Tracheal epithelial cell (primary cell): ENCODE results near the gene SYTL1. TPM values are rescaled to one million over a fixed set of nuclear protein-coding genes. Genes with fewer than 3 reads are reported as not detected.

Experiments
- total RNA-seq: library from RNA; depleted of rRNA; stranded (reverse); fragments of >200 nt; gene quantifications from 2 replicates; pipeline ENCODE4 v1.2.1, GENCODE V29; 2014

Gene SYTL1, protein sequence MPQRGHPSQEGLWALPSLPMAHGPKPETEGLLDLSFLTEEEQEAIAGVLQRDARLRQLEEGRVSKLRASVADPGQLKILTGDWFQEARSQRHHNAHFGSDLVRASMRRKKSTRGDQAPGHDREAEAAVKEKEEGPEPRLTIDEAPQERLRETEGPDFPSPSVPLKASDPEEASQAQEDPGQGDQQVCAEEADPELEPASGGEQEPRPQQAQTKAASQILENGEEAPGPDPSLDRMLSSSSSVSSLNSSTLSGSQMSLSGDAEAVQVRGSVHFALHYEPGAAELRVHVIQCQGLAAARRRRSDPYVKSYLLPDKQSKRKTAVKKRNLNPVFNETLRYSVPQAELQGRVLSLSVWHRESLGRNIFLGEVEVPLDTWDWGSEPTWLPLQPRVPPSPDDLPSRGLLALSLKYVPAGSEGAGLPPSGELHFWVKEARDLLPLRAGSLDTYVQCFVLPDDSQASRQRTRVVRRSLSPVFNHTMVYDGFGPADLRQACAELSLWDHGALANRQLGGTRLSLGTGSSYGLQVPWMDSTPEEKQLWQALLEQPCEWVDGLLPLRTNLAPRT
- 53.7 and 64.3 TPM in 2 replicates for total RNA-seq

DNA sequence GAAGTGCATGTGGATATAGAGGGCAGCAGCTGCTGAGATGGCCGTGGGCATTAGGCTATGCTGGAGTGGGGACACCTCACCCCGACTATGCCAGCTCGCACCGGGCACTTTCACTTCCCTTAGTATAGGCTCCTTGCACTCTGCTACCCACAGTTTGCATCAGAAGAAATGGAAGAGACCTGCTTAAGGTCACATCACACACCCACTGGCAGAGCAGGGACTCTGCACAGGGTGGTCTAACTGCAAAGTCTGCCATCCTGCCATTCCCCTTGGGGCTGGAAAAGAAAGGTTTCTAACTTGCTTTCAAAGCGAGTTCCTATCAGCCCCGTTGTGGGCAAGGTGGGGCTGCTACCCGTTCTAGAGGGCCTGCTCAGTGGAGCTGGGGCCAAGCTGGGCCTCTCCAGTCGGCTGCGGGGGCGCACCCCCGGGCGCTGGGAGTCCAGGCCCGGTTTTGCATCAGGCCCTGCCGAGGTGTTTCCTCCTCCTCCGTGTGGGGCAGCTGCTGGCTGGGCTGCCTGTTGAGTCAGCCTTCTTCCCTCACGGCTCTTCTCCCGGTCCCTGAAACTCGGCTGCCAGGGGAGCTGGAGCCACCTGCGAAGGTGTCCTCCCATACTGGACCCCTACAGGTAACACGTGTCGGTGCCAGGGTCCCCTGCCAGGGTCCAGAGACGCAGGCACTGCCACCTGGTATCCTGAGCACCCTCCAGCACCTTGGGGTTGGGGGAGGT lies at the start of gene SYTL1:
Gene SYTL1 (plus strand): TSS at position 498 of the 728 bp plus-strand sequence. CDS start 3,313 bp downstream, outside the sequence.

DNA sequence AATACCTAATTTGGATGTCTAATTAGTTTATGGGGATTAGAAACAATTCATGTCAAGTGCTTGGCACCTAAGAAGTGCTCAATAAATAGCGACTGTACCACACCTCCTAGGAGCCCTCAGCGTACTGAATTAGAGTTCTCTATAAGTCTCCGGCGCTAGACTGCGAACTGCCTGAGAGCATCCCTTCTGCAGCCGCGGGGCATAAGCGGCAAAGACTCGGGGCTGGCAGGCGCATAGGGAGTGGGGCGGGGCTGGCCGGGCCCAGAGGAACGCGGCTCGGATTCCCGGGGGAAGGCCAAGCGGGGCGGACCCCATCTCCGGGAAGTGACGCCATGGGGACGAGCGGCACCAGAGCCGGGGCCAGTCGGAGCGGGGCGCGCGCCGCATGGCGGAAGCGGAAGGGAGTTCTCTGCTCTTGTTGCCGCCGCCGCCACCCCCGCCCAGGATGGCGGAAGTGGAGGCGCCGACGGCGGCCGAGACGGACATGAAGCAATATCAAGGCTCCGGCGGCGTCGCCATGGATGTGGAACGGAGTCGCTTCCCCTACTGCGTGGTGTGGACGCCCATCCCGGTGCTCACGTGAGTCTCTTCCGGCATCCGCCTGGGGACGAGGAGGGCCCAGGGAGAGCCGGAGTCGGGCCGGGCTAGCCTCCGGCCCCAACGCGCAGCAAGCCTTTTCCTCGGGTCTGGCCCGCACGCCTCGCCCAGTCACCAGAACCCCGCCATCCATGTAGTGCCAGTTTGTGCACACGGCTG lies 19.8 kb upstream of the SYTL1 start, which contains the start of gene TMEM222:
Gene TMEM222 (plus strand): TSS at position 351 of the 756 bp plus-strand sequence. CDS start 35 bp downstream, at position 386.

DNA sequence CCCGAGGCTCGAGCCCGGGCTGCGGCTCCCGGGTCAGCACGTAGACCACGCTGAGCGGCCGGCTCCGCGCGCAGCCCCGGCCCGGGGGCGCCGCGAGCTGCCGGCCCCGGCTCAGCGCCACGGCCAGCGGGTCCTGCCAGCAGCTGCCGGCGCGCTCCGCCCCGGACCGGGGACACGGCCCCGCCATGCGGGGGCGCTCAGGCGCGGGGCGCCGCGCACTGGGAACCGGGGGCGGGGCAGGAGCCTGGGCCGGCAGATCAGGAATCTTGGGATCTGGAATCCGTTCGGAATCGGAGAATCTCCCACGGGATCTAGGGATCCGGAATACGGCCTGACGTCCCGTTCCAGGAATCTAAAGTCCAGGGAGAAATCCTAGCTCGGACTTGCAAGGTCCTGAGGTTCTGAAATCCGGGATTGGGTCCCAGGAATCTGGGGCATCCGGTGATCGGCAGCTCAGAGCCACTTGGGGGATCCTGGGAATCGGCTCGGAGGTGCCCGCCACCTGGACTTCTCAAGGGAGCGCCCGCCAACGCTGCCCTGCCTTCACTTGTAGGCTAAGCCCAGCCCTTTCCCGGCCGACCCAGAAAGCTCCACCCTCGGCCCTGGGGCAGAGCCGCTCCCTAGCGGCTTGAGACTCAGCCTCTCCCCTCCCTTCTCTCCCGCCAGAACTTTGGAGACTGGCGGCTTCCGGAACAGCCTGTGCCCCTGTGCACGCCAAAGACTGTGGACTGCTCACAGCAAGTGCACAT lies 24.8 kb downstream of the SYTL1 start, which contains the start of gene MAP3K6:
Gene MAP3K6 (minus strand): TSS at position 551 of the 749 bp plus-strand sequence. CDS start 364 bp downstream, at position 187.

DNA sequence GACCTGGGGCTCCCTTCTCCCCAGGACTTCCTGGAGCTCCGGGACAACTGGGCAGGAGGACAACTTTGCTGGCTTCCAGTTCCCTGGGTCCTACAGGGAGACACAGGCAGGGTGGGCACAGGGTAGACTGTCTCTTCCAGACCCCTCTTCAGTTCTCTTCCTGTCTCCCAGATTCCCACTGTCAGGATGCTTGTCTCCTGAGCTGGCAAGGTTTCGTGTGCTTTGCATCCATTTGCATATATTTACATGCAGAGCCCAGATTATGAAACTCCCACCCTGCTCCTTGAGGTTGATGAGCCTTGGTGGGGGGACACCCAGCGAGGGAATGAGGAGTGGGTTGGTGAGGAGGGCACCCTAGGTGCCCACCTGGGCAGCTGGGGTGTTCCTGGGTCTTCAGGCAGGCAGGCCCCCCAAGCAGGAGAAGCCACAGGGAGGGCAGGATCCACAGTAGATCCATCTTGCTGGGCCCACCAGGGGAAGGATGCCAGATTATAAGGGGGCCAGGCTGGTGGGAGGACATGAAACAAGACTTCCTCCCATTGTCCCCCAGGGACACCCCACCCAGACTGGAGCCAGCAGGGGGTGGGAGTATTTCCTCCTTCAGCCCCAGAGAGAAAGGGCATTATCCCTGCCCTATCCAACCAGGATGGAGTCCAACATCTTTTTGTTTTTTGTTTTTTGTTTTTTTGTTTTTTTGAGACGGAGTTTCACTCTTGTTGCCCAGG lies 32.7 kb downstream of the SYTL1 start, which contains the start of gene FCN3:
Gene FCN3 (minus strand): TSS at position 463 of the 725 bp plus-strand sequence. CDS start 6 bp downstream, at position 457.

DNA sequence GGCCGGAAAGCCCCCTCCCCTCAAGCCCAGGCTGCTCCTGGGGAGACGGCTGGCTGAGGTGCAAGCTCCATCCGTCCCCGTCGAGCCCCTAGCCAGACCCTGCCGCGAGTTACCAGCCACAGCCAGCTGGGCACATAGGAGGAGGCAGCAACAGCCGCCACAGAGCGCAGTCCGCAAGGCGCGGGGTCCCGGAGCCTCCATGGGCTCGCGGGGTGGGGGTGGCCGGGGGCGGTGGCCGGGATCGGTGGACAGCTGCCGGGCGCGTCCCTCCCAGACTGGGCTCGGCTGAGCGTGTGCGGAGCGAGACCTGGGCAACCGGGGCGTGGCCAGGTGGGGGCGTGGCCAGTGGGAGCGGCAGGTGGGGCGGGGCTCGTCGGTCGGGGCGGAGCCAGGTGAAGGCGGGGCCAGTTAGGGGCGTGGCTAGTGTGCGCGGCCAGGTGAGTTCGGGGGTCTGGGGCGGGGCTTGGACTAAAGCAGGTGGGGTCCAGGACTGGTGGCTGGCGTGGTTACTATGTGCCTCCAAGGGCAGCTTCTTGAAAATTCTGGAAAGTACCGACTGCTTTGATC lies 41.3 kb downstream of the SYTL1 start, which contains the start of gene CD164L2:
Gene CD164L2 (minus strand): TSS at position 295 of the 567 bp plus-strand sequence. CDS start 94 bp downstream, at position 201.

DNA sequence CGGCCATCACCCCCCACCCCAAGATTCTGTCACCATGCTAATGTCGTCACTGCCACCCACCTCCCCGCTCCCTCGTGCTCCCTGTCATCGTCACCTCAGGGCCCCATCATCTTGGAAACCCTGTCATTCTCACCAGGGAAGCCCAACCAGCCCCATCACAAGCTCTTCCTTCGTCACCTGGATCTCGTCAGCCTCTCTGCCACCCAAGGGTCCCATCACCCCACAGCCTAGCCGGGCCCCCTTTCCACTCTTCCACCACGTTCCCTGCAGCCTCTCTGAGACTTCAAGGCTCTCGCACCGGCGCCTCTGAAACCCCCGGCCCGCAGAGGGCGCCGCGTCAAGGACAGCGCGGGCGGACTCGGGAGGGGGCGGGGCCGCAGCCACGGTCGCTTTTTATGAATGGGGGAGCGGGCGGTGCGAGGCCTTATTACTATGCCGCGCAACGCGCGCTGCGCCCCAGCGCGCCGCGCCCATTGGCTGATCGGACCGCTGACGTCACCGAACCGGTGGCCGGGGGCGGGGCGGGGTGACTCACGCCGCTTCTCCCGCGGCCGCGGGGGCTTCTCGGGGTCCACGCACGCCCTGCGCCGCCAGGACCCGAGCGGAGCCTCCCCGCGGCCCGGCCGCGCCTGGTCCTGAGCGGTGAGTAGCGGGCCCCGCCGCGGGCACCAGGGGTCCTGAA lies 50.4 kb downstream of the SYTL1 start, which contains the start of gene GPR3:
Gene GPR3 (plus strand): TSS at position 527 of the 682 bp plus-strand sequence. CDS start 1,177 bp downstream, outside the sequence.

Other genes with a start within 250 kb of the SYTL1 start
- gene SLC9A1, start 186.9 kb upstream of the SYTL1 start, total RNA-seq = 4.9 and 6.7 TPM in 2 replicates
- gene WDTC1, start 107.4 kb upstream of the SYTL1 start, total RNA-seq = 16.4 and 21.1 TPM in 2 replicates
- 15.1 and 21.2 TPM in 2 replicates for gene TMEM222, start 19.9 kb upstream of the SYTL1 start, total RNA-seq
- 20.7 and 26.6 TPM in 2 replicates for gene MAP3K6, start 24.9 kb downstream of the SYTL1 start, total RNA-seq
- gene FCN3, start 32.8 kb downstream of the SYTL1 start, total RNA-seq = 0.43 TPM in 1 of 2 replicates, not detected in the other
- gene CD164L2, start 41.3 kb downstream of the SYTL1 start, total RNA-seq = 1.2 and 4.0 TPM in 2 replicates
- gene GPR3, start 50.6 kb downstream of the SYTL1 start, total RNA-seq = 0.24 TPM in 1 of 2 replicates, not detected in the other
- 27.5 and 49.4 TPM in 2 replicates for gene WASF2, start 148.1 kb downstream of the SYTL1 start, total RNA-seq